GM23338 (cell line): Measurements from ENCODE around the gene CDC6. TPM values are rescaled to one million over a fixed set of nuclear protein-coding genes. Genes with fewer than 3 reads are reported as not detected.

Experiments used
- ATAC-seq: fragments of 200-7000 bp; cut with Tn5 transposase; 3 replicates; pipeline ENCODE4 v1.9.1; 2020
- DNase-seq: peaks from one replicate; pipeline ENCODE4 v3.0.0-alpha.2; 2015; ENCODE audit warnings: low spot score
- H2AFZ ChIP-seq: fragments of 200-600 bp; sonication (generic); 2 replicates; pipeline ENCODE4 v1.8.0; 2016; ENCODE audit warnings: antibody characterized with exemption, mild to moderate bottlenecking, moderate library complexity
- H3F3A ChIP-seq: fragments of 200-600 bp; sonication (generic); replicated peaks from 2 replicates; pipeline ENCODE4 v1.8.0; 2017; ENCODE audit warnings: antibody characterized with exemption, mixed run types, low read depth
- H3K27ac ChIP-seq: fragments of 200-600 bp; sonication (generic); 2 replicates; pipeline ENCODE4 v1.6.1; 2016; ENCODE audit warnings: low read depth
- H3K27me3 ChIP-seq: fragments of 200-600 bp; sonication (generic); 2 replicates; pipeline ENCODE4 v1.8.0; 2016; ENCODE audit warnings: mild to moderate bottlenecking, mixed run types, moderate library complexity; ENCODE audit not compliant: insufficient read depth
- H3K36me3 ChIP-seq: fragments of 200-600 bp; sonication (generic); 2 replicates; pipeline ENCODE4 v1.8.0; 2016; ENCODE audit warnings: mild to moderate bottlenecking; ENCODE audit not compliant: insufficient read depth
- H3K4me1 ChIP-seq: fragments of 200-600 bp; sonication (generic); 2 replicates; pipeline ENCODE4 v1.8.0; 2016; ENCODE audit warnings: mild to moderate bottlenecking, moderate library complexity; ENCODE audit not compliant: insufficient read depth
- H3K4me2 ChIP-seq: fragments of 200-600 bp; sonication (generic); 2 replicates; pipeline ENCODE4 v1.7.1; 2017; ENCODE audit warnings: mixed run types
- H3K4me3 ChIP-seq: fragments of 200-600 bp; sonication (generic); 2 replicates; pipeline ENCODE4 v1.6.1; 2016; ENCODE audit warnings: mixed run types
- H3K79me2 ChIP-seq: fragments of 200-600 bp; sonication (generic); replicated peaks from 2 replicates; pipeline ENCODE4 v1.8.0; 2017; ENCODE audit warnings: mild to moderate bottlenecking; ENCODE audit not compliant: insufficient read depth
- H3K9me2 ChIP-seq: fragments of 200-600 bp; sonication (generic); 2 replicates; pipeline ENCODE4 v1.8.0; 2017; ENCODE audit not compliant: insufficient read depth
- H4K20me1 ChIP-seq: fragments of 200-600 bp; sonication (generic); replicated peaks from 2 replicates; pipeline ENCODE4 v1.8.0; 2017; ENCODE audit warnings: mild to moderate bottlenecking; ENCODE audit not compliant: insufficient read depth
- H3K27ac Mint-ChIP-seq: 2 replicates; pipeline ENCODE4 v1.8.0; 2020; ENCODE audit warnings: inconsistent platforms, mild to moderate bottlenecking, moderate library complexity, mixed read lengths
- H3K27me3 Mint-ChIP-seq: 3 replicates; pipeline ENCODE4 v1.8.0; 2022; ENCODE audit warnings: low read depth, mild to moderate bottlenecking, moderate library complexity, mixed read lengths, inconsistent platforms; ENCODE audit not compliant: insufficient read depth, poor library complexity
- H3K36me3 Mint-ChIP-seq: 3 replicates; pipeline ENCODE4 v1.8.0; 2021; ENCODE audit warnings: low read depth, mild to moderate bottlenecking, inconsistent platforms, moderate library complexity, mixed read lengths
- H3K4me1 Mint-ChIP-seq: 3 replicates; pipeline ENCODE4 v1.8.0; 2020; ENCODE audit warnings: mild to moderate bottlenecking, inconsistent platforms, mixed read lengths
- H3K4me3 Mint-ChIP-seq: 3 replicates; pipeline ENCODE4 v1.8.0; 2021; ENCODE audit warnings: moderate library complexity, mild to moderate bottlenecking, inconsistent platforms, mixed read lengths
- H3K9me3 Mint-ChIP-seq: 3 replicates; pipeline ENCODE4 v1.8.0; 2020; ENCODE audit warnings: moderate library complexity, mild to moderate bottlenecking, inconsistent platforms, mixed read lengths
- CREB1 ChIP-seq: fragments of 250-450 bp; sonication (Bioruptor Pico); IDR thresholded peaks from 2 replicates; pipeline ENCODE4 v1.5.0; 2020; ENCODE audit warnings: low read depth, mild to moderate bottlenecking, moderate library complexity
- EZH2 ChIP-seq: fragments of 200-600 bp; sonication (generic); IDR thresholded peaks from one replicate; pipeline ENCODE4 v1.8.0; 2017; ENCODE audit warnings: antibody characterized with exemption, mild to moderate bottlenecking, low read depth; ENCODE audit not compliant: unreplicated experiment
- EZH2phosphoT487 ChIP-seq: fragments of 200-600 bp; sonication (generic); IDR thresholded peaks from one replicate; pipeline ENCODE4 v1.8.1; 2018; ENCODE audit warnings: antibody characterized with exemption; ENCODE audit not compliant: unreplicated experiment
- POLR2AphosphoS5 ChIP-seq: IDR thresholded peaks from 2 replicates; pipeline ENCODE4 v1.6.1; 2016; ENCODE audit warnings: antibody characterized with exemption, low read depth
- ZNF331 ChIP-seq: fragments of 250-450 bp; sonication (Bioruptor Pico); IDR thresholded peaks from 2 replicates; pipeline ENCODE4 v1.5.0; 2020; ENCODE audit warnings: low read depth, mild to moderate bottlenecking, moderate library complexity
- polyA plus RNA-seq: library from polyadenylated mRNA; unstranded; fragments of >200 nt; fragmentation: Nextera tagmentation; extraction: Ambion mirVana; gene quantifications from 2 replicates; pipeline ENCODE4 v1.2.1, GENCODE V29; 2016
- total RNA-seq: library from RNA; depleted of rRNA; stranded (reverse); fragments of >200 nt; shearing (Covaris generic); gene quantifications from 2 replicates; pipeline ENCODE4 v1.2.3, GENCODE V29; 2014
- TF ChIP-seq, protein P1 (sequence below), 2 experiments: fragments of 200-600 bp in 1 of 2; sonication (generic) in 1 of 2; conservative IDR thresholded peaks; 2 replicates each; pipeline versions ENCODE4 v1.5.1 to v1.6.1; 2016 to 2017; ENCODE audit warnings: antibody characterized with exemption in 2 of 2, low read depth in 2 of 2, mild to moderate bottlenecking in 2 of 2, moderate library complexity in 1 of 2
- TF ChIP-seq, protein P2 (sequence below): fragments of 250-450 bp; sonication (Bioruptor Pico); IDR thresholded peaks from 2 replicates; pipeline ENCODE4 v1.5.0; 2020; ENCODE audit warnings: mild to moderate bottlenecking, moderate library complexity

The CDC6 gene
- total and polyA plus RNA-seq, 2 experiments from 2014 or later = 46.2 to 79.9 TPM

DNA sequence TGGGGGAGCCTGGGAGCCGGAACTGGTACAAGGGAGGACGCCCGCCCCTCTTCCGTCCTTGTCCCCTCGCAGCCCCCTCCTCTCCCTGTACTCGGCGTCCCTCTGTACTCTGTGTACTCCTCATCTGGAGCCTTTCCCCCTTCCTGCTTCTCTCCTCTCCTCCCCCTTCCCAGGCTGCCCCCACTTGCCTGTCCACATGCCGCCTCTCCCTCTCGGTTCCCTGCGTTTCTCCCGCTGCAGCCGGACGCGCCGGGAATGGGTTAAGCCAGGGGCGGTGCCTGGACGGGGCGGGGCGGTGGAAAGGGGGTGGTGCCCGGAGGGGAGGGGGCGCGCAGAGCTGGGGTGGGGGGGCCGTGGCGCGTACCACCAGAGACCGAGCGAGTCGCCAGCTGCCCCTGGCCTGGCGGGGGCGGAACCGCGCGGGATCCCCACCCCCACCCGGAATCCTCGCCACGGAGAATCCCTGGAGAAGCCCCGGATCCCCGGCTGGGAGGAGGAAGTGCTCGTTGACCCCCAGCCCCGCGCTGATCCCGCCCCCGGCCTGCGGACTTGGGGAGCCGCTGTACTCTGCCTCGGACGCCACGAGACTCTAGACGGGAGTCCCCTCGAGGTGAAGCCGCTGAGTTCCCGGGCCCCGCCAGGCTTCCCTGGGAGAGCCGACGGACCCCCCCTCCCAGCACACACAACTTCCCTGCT, 54.3 kb downstream of the CDC6 start:
- H3K36me3 Mint-ChIP-seq = no peaks in the 10 kb centered on the region; the same call in 2 of the 3 replicates
- Histone ChIP-seq H3K27me3 (peaks cover 45% of the 10 kb centered on the region), H3K36me3 (no peaks in the 10 kb centered on the region; the same call in 1 of the 2 replicates), H3K27ac (no peak overlapping the region), H3K79me2 (peaks cover 9% of the 10 kb centered on the region; the same call in 1 of the 2 replicates), H4K20me1 (peaks cover 25% of the 10 kb centered on the region), H3K4me1 (peaks cover 47% of the 10 kb centered on the region), H3K4me2 (peak overlapping the region; percentile 99), H3K4me3 (peak overlapping the region; percentile 92), H3K9me2 (no peaks in the 10 kb centered on the region), H2AFZ (0 out of 2 replicates have a peak overlapping the region, but pooled peaks have one; percentile 74), H3F3A (peaks cover 35% of the 10 kb centered on the region)
- peak; percentile 47 for ATAC-seq
- DNase-seq = peak; percentile 87
- H3K27me3 Mint-ChIP-seq = peaks cover 58% of the 10 kb centered on the region
- peak overlapping the region; percentile 76 for H3K4me3 Mint-ChIP-seq
- TF ChIP-seq POLR2AphosphoS5 (peak; percentile 35), CREB1 (CRISPR knock-in tag) (no peak)
- peaks cover 57% of the 10 kb centered on the region for H3K4me1 Mint-ChIP-seq
- H3K27ac Mint-ChIP-seq = no peak overlapping the region
- no peaks in the 10 kb centered on the region for H3K9me3 Mint-ChIP-seq

DNA sequence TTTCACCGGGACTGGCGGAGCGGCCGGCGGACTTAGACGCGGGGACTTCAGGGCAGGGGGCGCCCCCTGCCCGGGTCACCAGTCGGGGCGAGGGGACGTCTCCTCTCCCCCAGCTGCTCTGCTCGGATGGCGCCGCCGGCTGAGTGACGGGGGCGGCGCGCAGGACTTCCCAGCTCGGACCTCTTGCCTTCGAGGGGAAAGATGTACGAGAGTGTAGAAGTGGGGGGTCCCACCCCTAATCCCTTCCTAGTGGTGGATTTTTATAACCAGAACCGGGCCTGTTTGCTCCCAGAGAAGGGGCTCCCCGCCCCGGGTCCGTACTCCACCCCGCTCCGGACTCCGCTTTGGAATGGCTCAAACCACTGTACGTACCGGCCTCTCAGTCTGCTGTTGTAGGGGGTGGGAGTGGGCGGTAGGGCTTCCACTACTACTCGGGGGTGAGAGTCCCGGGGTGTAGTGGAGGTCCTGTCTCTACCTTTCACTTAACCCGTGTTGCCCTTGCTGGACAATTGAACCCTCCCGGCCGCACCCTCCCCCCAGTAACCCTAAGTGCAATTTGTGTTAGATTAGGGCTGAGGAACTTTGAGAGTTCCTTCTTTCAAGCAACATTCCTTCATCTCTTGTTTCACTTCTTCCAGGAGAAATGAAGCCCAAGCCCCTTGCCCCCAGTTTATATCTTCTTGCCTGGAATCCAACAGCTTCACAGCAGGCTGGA, 55.0 kb downstream of the CDC6 start:
- H3K36me3 ChIP-seq = no peaks in the 10 kb centered on the region; the same call in 1 of the 2 replicates
- peaks cover 37% of the 10 kb centered on the region for H3F3A ChIP-seq
- peak overlapping the region; percentile 92 for H3K4me3 ChIP-seq
- no peak for DNase-seq
- no peak overlapping the region for H3K27ac ChIP-seq
- peaks cover 9% of the 10 kb centered on the region; the same call in 1 of the 2 replicates for H3K79me2 ChIP-seq
- Mint-ChIP-seq H3K27me3 (peaks cover 57% of the 10 kb centered on the region), H3K4me3 (peak overlapping the region; percentile 76), H3K27ac (no peak overlapping the region), H3K36me3 (no peaks in the 10 kb centered on the region; the same call in 2 of the 3 replicates), H3K4me1 (peaks cover 57% of the 10 kb centered on the region), H3K9me3 (no peaks in the 10 kb centered on the region)
- H3K4me1 ChIP-seq = peaks cover 54% of the 10 kb centered on the region
- peak overlapping the region; percentile 99 for H3K4me2 ChIP-seq
- H4K20me1 ChIP-seq = peaks cover 23% of the 10 kb centered on the region
- H2AFZ ChIP-seq = no peak overlapping the region
- no peaks in the 10 kb centered on the region for H3K9me2 ChIP-seq
- ATAC-seq = no peak
- TF ChIP-seq EZH2phosphoT487 (no peak), ZNF331 (CRISPR knock-in tag) (no peak), POLR2AphosphoS5 (no peak), EZH2 (no peak)
- TF ChIP-seq, protein P1, sequence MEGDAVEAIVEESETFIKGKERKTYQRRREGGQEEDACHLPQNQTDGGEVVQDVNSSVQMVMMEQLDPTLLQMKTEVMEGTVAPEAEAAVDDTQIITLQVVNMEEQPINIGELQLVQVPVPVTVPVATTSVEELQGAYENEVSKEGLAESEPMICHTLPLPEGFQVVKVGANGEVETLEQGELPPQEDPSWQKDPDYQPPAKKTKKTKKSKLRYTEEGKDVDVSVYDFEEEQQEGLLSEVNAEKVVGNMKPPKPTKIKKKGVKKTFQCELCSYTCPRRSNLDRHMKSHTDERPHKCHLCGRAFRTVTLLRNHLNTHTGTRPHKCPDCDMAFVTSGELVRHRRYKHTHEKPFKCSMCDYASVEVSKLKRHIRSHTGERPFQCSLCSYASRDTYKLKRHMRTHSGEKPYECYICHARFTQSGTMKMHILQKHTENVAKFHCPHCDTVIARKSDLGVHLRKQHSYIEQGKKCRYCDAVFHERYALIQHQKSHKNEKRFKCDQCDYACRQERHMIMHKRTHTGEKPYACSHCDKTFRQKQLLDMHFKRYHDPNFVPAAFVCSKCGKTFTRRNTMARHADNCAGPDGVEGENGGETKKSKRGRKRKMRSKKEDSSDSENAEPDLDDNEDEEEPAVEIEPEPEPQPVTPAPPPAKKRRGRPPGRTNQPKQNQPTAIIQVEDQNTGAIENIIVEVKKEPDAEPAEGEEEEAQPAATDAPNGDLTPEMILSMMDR (conservative IDR thresholded peaks at IDR 0.05; ENCODE audit: low read depth in 2 of 2) = peak in 1 of 2 experiments; percentile 27; a peak in 2 of 4 replicates
- TF ChIP-seq, protein P2, sequence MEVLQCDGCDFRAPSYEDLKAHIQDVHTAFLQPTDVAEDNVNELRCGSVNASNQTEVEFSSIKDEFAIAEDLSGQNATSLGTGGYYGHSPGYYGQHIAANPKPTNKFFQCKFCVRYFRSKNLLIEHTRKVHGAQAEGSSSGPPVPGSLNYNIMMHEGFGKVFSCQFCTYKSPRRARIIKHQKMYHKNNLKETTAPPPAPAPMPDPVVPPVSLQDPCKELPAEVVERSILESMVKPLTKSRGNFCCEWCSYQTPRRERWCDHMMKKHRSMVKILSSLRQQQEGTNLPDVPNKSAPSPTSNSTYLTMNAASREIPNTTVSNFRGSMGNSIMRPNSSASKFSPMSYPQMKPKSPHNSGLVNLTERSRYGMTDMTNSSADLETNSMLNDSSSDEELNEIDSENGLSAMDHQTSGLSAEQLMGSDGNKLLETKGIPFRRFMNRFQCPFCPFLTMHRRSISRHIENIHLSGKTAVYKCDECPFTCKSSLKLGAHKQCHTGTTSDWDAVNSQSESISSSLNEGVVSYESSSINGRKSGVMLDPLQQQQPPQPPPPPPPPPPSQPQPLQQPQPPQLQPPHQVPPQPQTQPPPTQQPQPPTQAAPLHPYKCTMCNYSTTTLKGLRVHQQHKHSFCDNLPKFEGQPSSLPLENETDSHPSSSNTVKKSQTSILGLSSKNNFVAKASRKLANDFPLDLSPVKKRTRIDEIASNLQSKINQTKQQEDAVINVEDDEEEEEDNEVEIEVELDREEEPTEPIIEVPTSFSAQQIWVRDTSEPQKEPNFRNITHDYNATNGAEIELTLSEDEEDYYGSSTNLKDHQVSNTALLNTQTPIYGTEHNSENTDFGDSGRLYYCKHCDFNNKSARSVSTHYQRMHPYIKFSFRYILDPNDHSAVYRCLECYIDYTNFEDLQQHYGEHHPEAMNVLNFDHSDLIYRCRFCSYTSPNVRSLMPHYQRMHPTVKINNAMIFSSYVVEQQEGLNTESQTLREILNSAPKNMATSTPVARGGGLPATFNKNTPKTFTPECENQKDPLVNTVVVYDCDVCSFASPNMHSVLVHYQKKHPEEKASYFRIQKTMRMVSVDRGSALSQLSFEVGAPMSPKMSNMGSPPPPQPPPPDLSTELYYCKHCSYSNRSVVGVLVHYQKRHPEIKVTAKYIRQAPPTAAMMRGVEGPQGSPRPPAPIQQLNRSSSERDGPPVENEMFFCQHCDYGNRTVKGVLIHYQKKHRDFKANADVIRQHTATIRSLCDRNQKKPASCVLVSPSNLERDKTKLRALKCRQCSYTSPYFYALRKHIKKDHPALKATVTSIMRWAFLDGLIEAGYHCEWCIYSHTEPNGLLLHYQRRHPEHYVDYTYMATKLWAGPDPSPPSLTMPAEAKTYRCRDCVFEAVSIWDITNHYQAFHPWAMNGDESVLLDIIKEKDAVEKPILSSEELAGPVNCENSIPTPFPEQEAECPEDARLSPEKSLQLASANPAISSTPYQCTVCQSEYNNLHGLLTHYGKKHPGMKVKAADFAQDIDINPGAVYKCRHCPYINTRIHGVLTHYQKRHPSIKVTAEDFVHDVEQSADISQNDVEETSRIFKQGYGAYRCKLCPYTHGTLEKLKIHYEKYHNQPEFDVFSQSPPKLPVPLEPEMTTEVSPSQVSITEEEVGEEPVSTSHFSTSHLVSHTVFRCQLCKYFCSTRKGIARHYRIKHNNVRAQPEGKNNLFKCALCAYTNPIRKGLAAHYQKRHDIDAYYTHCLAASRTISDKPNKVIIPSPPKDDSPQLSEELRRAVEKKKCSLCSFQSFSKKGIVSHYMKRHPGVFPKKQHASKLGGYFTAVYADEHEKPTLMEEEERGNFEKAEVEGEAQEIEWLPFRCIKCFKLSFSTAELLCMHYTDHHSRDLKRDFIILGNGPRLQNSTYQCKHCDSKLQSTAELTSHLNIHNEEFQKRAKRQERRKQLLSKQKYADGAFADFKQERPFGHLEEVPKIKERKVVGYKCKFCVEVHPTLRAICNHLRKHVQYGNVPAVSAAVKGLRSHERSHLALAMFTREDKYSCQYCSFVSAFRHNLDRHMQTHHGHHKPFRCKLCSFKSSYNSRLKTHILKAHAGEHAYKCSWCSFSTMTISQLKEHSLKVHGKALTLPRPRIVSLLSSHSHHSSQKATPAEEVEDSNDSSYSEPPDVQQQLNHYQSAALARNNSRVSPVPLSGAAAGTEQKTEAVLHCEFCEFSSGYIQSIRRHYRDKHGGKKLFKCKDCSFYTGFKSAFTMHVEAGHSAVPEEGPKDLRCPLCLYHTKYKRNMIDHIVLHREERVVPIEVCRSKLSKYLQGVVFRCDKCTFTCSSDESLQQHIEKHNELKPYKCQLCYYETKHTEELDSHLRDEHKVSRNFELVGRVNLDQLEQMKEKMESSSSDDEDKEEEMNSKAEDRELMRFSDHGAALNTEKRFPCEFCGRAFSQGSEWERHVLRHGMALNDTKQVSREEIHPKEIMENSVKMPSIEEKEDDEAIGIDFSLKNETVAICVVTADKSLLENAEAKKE (CRISPR knock-in tag) = no peak
- H3K27me3 ChIP-seq = peaks cover 45% of the 10 kb centered on the region
